Activated CD4-positive, alpha-beta T cell treated with anti-CD3 and anti-CD28 coated beads, Interleukin-2, Interleukin-4, amounts not matched to agents 100 ng/mL and 50 ng/mL, durations not matched to agents 16 hours and 8 hours (primary cell): Measurements from ENCODE around the gene TAAR9.
"Not testable (repeated sequence)": the region's sequence is repeated elsewhere in the genome, so short reads cannot be mapped to it uniquely, and the experiment has no call there.

Experiments
- DNase-seq: peaks from one replicate; pipeline ENCODE4 v3.0.0-alpha.2; 2020; ENCODE audit warnings: low spot score

TAAR9 gene

DNA sequence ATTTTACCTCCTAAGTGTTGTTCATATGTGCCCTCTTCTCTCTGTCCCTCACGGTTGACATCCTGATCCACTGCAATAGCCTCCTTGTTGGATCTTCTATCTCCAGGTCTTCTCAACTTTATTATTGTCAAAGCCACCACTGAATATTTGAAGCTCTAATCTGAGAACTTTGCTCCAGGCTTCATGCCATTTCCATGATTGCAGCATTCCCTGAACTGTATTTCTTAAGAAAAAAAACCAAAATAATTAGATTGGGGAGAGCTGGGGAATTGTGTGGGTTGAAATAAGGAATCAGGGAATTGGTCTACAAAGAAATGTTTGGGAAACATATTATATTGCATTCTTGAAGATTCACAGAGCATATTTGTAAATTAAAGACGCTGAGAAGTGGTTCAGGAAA is 22.7 kb upstream of the TAAR9 start:
- DNase-seq = no peak

DNA sequence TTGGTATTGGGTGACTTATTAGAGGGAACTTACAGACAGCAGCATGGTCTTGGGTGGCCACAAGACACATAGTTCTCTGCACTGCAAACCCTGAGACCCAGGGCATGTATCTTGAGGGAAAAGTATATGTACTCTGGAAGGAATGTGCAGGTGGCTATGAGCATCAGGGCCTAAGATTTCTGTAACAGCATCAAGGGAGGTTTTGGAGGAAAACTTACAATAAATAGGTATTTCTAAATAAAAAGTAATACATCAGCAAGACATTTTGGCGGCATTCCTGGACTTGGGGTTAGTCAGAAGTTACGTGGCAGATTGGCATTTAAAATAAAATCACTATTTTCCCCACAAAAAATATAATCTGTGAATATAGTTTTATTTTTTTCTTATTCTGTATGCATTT is 17.1 kb upstream of the TAAR9 start:
- no peak for DNase-seq

DNA sequence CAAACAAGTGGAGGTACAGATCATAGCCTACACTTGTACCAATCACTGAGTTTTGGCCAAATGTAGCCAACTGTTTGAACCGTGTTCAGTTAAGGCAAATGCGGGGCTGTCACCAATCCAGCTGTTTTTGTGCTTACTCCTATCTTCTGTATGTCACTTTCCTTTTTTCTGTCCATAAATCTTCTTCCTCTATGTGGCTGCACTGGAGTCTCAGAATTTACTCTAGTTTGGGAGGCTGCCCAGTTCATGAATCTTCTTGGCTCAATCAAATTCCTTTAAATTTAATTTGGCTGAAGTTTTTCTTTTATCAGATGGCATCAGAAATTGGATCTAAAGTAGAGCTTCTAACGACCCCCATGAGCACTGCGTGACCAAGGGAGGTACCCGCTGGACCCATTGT is 13.4 kb upstream of the TAAR9 start:
- DNase-seq = no peak

DNA sequence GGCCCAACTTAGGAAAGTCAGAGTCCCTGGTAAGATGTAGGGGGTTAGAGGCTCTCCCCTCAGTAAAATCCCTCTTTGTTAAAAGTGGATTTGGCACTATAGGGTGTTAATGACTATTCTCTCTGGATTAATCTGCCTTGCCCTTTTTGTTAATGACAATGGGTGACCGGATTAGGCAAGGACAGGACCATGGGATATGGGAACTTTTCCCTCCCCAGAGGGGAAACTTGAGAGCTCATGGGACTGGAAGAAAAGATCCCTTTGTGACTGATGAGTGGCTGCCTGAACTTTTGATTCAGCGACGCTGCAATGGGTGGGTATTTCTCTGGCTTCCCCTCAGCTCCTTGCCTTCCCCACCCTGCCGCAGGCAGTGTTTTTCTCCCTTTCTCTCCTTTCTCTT is 12.2 kb upstream of the TAAR9 start:
- DNase-seq = no peak

DNA sequence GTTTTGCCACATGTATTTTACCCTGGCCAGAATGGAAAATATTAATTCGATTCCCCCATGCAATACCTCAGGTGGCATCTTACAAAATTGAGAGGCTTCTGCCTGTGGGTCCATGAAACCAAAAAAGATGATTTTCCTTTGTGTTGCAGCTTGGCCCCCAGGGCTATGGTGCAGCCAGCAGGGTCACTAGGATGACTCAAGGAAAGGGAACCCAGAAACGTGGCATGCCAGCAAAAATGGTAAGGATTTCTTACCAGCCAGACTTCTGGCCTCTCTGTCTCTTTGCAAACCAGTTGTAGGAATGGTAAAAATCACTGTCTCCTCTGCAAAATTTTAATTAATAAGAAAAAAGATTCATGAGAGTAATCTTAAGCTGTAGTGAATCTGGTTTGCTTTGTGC is 11.6 kb upstream of the TAAR9 start:
- no peak for DNase-seq

DNA sequence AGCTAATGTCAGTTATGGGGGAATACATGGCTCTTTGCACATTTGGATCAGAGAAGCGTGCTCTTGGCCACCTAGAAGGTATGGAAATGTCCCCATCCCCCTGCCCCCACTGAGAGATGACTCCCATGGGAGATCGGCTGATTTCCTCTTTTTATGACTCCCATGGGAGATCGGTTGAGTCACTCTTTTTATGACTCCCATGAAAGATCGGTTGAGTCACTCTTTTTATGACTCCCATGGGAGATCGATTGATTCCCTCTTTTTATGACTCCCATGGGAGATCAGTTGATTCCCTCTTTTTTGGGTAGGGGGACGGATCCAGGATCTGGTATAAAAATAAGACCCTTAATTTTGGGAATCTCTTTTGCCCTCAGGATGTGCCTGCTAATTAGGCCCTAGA is 10.3 kb upstream of the TAAR9 start:
- no peak for DNase-seq

- peak; percentile 73 for DNase-seq
Measured at GRCh38 chr6:132530293-132530974, 7.6 kb upstream of the TAAR9 start.

GRCh38 chr6:132534546-132534945 is 3.5 kb upstream of the TAAR9 start:
- DNase-seq = not testable (repeated sequence)

DNA sequence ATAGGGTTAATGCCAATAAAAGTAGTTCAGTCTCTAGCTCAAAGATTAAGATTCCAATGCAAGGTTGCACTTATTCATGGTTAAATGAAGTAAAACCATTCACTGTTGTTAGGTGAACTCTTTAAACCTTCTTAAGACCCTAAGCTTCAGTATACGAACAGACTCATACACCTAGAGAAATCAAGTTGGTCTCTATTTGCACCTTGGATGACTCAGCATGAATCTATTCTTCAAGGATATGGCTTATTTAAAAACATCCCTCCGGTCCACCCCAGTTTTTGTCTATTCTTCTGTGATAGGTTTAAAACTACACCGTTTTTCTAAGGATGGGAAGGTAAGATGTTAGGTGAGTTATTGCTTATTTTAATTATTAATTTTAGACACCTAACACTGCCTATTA is 932 bp upstream of the TAAR9 start:
- DNase-seq = no peak

GRCh38 chr6:132544826-132545225 is 6.7 kb downstream of the TAAR9 start:
- DNase-seq = no peak

GRCh38 chr6:132548746-132549463 is 10.8 kb downstream of the TAAR9 start:
- no peak for DNase-seq

DNA sequence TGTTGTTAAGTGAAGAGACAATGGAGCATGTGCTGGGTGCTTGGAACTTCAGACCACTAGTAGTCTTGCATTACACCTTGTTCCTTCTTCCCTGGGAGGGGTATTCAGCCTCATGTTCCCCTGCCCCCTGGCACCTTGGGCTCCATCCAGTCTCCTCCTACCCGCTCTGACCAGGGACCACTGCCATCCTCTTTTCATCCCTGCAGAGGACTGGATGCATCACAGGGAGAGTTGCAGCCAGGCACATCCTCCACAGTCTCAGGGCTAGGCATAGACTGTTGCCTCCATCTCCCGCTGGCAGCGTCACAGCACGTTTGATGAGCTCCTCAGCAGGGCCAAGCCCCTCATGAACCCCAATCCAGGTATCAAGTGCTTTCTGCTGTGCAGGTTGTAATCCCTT is 13.1 kb downstream of the TAAR9 start:
- no peak for DNase-seq

DNA sequence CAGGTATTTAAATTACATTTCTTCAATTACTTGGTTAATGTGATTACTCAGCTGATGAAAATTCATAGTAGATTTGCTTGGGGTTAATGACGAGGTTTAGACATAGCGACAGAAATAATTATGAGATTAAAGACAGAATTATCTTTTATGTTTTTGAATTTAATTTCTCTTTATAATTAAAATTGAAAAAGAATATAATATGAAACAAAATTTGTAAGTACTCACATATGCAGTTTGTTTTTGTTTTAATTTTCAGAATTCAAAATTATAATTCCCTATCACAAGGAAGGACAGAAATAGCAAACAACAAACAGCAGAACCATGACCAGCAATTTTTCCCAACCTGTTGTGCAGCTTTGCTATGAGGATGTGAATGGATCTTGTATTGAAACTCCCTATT is 14.3 kb downstream of the TAAR9 start, which contains the start of gene TAAR8:
Gene TAAR8 (plus strand): TSS at position 301 of the 400 bp plus-strand sequence. CDS start 21 bp downstream, at position 322.
- no peak for DNase-seq

- DNase-seq = not testable (repeated sequence)
Measured at GRCh38 chr6:132560087-132560486, 22.0 kb downstream of the TAAR9 start.

DNA sequence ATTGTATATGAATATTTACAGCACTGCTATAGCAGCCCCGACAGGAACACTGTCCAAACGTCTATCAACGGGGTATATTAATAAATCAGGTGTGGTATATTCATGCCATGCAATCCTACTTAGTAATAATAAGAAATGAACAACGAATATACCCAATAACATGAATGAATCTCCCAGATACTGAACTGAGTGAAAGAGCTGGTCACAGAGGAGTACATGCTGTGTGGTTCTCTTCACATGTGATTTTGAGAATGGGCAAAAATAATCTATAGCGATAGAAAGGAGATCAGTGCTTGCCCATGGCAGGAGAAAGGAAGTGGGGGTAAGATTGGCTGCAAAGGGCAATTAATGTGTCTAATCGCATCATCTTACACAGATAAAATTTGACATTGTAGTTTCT is 28.3 kb downstream of the TAAR9 start:
- no peak for DNase-seq

- no peak for DNase-seq
Measured at GRCh38 chr6:132567566-132567965, 29.5 kb downstream of the TAAR9 start.

DNA sequence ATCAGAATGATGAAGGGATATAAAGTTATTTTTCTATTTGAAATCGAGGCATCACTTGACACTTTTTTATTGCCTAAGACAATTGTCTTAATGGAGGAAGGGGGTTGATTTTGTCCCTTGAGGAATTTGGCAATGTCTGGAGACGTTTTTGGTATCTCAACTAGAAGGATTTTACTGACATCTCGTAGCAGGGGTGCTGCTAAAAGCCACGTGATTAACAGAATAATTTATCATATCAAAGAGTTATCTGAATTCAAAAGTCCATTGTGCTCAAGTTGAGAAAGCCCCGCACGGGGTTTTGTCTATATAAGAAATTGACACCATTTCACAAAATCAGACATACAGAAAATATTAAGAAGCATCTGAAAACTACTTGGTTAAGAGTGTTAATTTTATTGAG is 30.5 kb downstream of the TAAR9 start:
- DNase-seq = no peak

- DNase-seq = no peak
Measured at GRCh38 chr6:132569170-132569569, 31.1 kb downstream of the TAAR9 start.

GRCh38 chr6:132570221-132570777 is 32.2 kb downstream of the TAAR9 start, which contains the start of gene TAAR6:
Gene TAAR6, plus strand, starts transcription at chr6:132570322. Its CDS starts 0 bp downstream, at chr6:132570322.
- no peak for DNase-seq

DNA sequence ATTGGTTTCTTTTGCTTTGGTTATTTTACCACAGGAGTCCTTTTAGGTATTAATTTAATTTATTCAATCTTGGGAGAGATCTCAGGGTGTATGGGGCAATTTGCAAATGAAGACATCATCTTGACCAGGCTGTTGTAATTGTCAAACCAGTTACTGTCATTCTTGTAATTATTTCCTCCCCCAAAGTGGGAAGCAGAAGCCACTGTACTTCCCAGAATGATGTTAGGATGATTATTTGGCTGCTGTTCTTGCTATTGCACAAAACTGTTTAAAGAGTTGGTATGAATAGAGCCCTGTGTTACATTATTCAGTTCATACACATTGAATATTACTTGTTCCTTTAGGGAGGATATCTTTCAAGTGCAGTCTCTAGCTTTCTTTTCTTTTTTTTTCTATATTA is 33.7 kb downstream of the TAAR9 start:
- no peak for DNase-seq

DNA sequence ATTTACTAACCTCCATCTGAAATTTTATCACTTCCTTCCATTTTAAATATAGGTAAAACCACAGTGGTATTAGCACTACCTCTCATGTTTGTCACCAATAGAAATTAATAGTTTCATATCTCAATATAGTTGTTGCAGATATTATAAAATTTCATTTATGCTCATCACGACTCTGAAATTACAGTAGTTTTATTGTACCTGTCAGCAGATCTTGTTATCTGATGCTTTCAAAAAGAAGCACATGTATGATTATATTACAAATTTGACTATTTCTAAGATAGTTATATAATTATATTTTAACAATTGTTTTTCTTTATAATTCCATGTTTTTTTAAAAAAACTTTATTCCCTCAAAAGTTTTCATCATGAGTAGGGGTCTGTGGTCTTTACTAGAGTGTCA is 46.6 kb downstream of the TAAR9 start:
- DNase-seq = no peak

GRCh38 chr6:132587424-132587823 is 49.3 kb downstream of the TAAR9 start:
- no peak for DNase-seq
